GF-D8 (cell line): ENCODE data around the gene RPRD1B.

Experiments
- DNase-seq: peaks from one replicate; lab custom pipeline; 2025; lab: John Stamatoyannopoulos, UW

The RPRD1B gene, protein sequence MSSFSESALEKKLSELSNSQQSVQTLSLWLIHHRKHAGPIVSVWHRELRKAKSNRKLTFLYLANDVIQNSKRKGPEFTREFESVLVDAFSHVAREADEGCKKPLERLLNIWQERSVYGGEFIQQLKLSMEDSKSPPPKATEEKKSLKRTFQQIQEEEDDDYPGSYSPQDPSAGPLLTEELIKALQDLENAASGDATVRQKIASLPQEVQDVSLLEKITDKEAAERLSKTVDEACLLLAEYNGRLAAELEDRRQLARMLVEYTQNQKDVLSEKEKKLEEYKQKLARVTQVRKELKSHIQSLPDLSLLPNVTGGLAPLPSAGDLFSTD

GRCh38 chr20:38033330-38034107 is at the start of gene RPRD1B, which contains the start of gene TTI1:
RPRD1B (plus strand) TSS chr20:38033746; CDS start chr20:38033948, 202 bp downstream.
TTI1 (minus strand) TSS chr20:38033456; CDS start chr20:38013816, 19,640 bp downstream.
- peak; percentile 72 for DNase-seq

DNA sequence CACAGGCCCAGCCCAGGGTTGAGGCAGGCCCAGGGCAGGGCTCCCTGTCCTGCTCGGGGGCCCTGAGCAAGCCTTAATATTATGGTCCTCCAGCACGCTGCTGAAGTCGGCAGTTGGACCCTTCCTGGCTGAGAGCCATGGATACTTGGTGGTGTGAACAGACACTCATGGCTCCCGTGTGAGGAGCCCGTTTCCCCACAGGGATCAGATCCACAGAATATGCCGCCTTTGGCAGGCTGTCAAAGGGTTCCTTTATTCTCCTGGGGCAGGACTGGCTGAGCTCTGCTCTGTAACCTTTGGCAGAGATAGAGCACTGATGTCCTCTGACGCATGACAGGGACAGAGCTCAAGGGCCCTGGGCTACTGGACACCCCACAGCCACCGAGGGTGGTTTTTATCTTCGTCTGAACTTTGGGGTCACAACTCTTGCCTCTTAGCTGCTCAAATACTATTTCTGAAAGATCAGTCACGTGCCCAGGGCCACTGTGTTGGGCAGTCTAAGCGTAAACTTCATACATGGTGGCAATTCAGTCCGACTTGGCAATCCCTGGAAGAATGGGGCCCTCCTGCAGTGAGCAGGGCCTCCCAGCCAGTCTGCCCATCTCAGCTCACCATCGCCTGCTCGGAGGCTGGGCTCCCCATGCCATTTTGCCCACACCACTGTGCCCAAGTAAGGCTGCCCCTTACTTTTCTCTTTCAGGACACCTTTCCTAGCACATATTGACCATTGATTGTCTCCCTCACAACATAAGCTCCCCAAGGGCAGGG is 49.3 kb upstream of the RPRD1B start:
- no peak for DNase-seq

DNA sequence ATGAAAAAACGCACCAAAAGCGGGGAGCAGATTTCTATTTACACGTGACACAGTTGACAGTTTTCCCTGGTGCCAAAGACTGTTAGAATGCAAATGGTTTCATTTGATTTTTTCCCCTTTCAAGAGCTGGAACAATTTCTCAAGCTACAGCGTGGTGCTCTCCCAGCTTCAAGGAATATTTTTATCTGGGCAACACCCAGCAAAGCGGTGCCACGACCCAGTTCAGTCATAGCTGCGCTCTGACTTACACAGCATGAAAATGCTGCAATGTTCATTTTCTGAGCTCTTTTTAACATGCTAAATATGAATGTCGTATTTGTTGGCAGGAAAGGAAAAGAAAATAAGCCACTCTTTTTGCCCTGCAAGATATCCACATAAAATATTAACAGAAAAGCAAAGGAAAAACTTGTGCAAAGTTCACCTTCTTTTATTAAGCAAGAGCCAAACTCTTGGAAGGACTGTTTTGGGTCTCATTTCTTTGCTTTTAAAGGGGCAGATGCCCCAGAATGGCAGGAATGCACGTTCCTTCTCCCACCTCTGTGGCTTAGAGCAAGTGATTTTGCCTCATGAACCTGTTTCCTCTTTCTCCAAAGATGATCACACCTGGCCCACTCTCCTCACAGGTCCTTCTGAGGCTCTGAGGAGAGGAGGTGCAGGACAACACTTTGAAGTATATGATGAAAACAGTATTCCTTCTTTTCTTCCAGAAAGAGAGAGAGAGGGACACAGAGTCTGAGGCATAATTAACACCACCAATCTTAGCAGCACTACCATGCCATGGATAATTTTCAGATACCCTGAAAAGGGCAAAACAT is 47.3 kb upstream of the RPRD1B start:
- no peak for DNase-seq

- no peak for DNase-seq
Measured at GRCh38 chr20:37986873-37987601, 46.5 kb upstream of the RPRD1B start.

- DNase-seq: no peak
Measured at GRCh38 chr20:37987602-37988290, 45.8 kb upstream of the RPRD1B start.

DNA sequence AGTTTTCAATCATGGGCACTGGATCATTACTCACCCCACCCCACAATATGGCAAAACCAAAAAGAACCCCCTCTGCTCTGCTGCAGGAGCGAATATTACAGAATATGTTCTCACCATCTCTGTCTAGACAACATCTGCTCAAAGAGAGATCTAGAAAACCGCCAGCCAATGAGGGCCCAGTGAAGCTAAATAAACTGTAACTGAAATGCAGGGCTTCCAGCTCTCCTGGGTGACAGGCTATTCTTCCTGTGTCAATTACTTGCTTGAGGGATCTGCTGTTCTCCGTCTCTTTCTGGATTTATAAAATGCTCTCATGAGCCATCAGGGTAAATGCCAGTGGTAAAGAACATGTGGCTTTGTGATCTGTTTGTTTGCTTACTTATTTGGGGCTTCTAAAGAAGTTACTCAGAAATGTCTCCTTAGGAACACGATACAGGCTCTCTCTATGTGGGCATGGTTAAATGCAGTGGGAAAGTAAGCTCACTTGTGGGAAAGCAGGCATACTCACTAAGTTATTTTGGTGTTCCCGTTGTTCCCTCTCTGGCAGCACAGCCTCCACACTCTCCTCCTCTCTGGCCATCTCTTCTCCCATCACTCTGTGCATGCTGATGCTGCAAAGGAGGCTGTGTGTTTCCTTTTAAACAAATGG is 45.1 kb upstream of the RPRD1B start:
- DNase-seq: no peak

DNA sequence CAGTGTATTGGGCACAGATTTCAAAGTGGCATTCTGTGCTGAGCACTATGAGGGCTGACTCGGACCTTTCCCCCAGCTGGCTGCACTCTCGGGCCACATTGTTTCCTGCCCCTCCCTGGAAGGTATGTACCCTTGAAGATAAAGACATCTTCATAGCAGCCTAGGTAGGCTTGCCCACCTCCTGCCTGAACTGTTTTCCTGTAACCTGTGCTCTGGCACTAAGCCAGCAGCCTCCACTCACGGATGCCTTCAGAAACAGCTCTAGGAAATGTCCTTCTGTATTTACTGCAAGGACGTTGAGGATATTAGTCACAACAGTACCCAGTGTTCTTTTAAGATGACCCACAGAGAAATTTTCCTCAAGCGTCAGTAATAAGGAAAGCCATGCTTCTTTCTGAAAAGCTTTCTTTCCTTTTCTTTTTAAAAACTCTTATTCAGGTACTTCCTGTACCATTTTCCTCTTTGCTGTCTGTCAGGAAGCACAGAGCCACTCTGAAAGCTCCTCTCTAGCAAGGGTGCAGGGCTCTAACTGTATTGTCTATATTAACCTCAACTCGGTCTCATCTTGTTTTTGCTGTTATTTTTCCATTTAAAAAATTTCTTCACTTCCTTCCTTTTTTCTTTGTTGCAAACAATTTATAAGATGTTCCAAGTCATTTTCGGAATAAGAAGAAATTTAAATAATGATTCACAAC is 43.8 kb upstream of the RPRD1B start:
- DNase-seq: no peak

DNA sequence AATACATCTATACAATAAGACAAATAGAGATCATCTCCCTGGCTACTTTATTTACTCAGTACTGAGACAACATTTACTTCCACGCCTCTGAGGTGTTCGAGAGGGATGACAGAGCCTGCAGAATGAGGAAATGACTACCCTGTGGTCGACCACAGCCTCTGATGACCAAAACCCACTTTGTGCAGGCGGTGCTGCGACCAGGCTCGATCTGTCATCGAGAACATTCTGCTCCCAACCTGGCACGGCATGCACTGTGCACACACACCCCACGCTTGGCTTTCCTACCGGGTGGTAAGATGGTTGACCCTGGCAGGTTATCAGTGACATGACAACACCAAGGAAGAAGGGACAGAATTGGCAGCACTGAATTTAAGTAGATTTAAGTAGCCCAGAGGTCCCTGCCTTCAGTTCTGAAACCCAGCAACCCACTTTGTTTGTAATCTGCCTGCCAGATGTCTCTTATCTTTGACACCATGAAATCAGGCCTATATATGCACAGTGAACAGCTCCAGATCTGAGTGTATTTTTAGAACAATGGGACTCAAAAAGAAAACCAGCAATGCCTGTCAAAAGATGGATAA is 42.9 kb upstream of the RPRD1B start:
- peak; percentile 61 for DNase-seq

GRCh38 chr20:37991157-37991866 is 42.2 kb upstream of the RPRD1B start:
- DNase-seq: no peak

DNA sequence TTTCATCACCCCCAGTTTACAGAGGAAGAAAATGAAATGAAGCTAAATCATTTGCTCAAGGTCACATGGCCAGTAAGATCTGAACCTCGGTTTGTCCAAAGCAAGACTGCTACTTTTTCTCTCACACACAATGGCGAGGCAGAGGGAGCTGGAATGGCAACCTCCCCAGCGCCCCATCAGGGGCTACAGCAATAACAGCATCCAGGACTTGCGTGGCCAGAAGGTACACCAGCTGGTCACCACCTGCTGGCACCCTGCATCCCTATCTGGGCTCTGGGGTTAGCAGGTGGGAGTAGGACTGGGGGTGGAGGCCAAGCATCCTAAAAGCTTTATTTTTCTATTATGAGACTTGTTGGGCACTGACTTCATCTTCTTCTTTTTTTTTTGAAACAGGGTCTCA is 41.6 kb upstream of the RPRD1B start:
- no peak for DNase-seq

DNA sequence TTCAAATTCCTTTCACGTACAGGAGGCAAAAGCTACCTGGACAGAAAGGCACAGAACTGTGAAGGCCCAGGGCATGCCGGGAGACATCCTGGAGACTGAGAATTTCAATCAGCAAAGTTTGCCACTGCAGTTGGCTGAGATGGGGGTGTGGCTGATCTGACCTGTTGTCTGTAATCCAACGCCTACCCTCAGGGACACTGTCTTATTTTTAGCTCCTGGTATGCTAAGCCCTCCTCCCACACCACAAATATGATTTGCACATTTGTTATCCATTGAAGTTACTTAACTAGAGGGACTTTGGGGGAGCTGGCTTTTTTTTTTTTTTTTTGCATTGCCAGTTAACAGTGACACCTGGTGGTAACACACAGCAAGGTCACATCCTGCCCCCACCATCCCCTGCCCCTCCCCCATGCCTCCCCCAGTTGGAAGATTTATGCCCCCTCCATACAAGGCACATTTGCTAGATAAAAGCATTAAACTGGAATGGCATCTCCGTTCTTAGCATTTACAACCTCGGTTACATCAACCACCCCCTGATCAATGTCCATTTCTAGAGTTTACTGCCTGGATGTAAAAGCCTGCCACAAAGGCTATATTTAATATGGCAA is 40.6 kb upstream of the RPRD1B start:
- DNase-seq: no peak

DNA sequence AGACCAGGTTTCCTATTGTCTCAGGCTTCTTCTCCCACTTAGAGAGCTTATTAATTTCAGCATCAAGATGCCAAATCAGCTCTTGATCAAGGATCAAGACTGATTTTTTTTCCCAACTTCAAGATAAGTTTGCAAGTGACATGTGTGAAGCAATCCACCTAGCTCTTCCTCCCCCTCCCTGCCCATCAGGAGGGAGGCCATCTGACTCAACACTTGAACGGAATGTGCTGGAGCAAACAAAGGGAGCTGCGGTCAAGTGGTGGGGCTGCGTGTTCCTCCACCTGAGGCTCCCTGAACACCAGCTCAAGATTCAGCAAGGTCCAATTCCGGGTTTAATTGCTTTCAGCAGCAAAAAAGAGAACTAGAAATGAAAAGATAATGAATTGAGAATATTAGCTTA is 39.0 kb upstream of the RPRD1B start:
- DNase-seq: no peak

- no peak for DNase-seq
Measured at GRCh38 chr20:37995856-37996605, 37.5 kb upstream of the RPRD1B start.

DNA sequence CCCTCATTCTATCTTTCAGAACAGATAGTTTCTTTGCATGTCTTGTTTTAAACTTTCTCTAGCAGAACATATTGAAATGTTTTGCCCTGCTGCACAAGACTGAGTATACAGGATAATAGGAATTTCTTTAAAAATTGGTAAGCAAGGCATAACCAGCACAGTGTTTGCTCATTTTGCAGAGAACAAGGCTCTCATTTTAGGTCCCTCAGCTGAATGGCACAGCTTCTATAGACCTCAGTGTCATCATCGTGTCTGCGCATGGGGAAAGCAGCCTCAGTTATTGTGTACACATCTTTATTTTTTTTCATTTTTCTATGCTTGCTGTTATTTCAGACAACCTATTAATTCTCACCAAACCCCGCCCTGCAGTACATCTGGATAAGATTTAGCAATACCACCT is 36.0 kb upstream of the RPRD1B start:
- DNase-seq: no peak

DNA sequence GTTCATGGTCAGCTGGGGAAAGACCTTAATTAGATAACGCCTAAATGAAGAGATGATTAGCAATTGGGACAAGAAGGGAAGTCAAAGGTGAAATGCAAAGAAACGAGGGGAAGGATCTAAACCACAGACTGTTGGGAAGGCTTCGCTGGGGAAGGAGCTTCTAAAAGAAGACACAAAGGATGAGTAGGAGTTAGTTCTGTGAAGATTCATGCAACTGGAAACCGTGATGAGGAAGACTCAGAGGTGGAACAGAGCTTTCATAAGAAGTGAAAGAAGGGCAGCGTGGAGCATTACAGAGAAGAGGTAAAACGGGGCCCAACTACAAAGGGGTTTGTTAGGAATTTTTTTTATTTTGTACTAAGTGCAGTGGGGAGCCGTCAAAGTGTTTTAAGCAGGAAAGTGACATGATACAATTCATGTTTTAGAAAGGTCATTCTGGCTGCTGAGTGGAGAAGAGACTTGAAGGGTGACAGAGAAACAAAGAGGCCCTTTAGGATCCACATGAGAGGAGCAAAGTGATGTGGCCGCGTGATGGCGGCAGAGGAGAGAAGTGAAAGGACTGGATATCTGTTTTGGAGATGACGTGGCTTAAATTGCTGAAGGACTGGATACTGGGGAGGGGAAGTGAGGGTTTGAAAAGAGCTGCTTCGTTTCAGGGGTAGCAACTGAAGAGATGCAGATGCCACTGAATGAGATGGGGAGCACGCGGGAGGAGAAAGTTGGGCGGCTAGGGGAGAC is 33.9 kb upstream of the RPRD1B start:
- no peak for DNase-seq

DNA sequence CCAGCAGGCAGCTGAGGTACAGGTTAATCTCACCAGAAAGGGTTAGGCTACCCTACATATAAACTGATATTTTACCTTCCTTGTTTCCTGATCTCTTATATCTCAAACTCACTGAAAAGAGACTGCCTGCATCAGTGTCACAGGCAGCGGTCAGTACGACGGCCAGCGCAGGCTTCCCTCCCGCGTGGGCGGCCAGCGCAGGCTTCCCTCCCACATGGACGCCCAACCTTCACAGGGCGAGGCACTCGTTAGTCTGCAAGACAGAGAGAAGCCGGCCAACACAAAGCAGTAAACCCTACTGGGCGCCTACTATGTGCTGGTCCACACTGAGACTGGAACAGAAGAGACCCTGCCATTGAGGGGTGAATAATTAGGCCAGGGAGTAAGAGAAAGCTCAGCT is 33.3 kb upstream of the RPRD1B start:
- DNase-seq: no peak
